Activated naive CD4-positive, alpha-beta T cell treated with anti-CD3 and anti-CD28 coated beads for 36 hours (primary cell): Measurements from ENCODE around the gene TMEM184B. TPM values are rescaled to one million over a fixed set of nuclear protein-coding genes. Genes with fewer than 3 reads are reported as not detected.

ENCODE experiments used
- CTCF ChIA-PET: fragments of 350-600 bp; sonication (Branson Sonifier 250); formaldehyde crosslinking; loops from one replicate; lab custom pipeline; 2021; ENCODE audit warnings: antibody characterized with exemption; lab: Charles Lee
- DNase-seq: peaks from one replicate; pipeline ENCODE4 v3.0.0-alpha.2; 2020
- H3K27ac Mint-ChIP-seq: one replicate; pipeline ENCODE4 v1.8.0; 2021; ENCODE audit warnings: mild to moderate bottlenecking, mixed read lengths
- H3K27me3 Mint-ChIP-seq: one replicate; pipeline ENCODE4 v1.8.0; 2021; ENCODE audit warnings: low read depth, mixed read lengths
- H3K36me3 Mint-ChIP-seq: one replicate; pipeline ENCODE4 v1.8.0; 2021; ENCODE audit warnings: low read depth, mixed read lengths
- H3K4me1 Mint-ChIP-seq: one replicate; pipeline ENCODE4 v1.8.0; 2021; ENCODE audit warnings: low read depth, mixed read lengths
- H3K4me3 Mint-ChIP-seq: one replicate; pipeline ENCODE4 v1.8.0; 2021; ENCODE audit warnings: mild to moderate bottlenecking, moderate library complexity, mixed read lengths
- H3K9me3 Mint-ChIP-seq: one replicate; pipeline ENCODE4 v1.8.0; 2021; ENCODE audit warnings: mixed read lengths
- intact Hi-C: fragments of 100-400 bp; cut with micrococcal nuclease; formaldehyde crosslinking; loops from one replicate; pipeline ENCODE4 v1.15.1; 2023
- total RNA-seq, 2 experiments: library from RNA; stranded (reverse); gene quantifications; one replicate each; pipeline ENCODE4 v1.2.3, GENCODE V29; 2021

TMEM184B gene
- total RNA-seq, 2 experiments from 2014 or later = 15.0 to 15.3 TPM

DNA sequence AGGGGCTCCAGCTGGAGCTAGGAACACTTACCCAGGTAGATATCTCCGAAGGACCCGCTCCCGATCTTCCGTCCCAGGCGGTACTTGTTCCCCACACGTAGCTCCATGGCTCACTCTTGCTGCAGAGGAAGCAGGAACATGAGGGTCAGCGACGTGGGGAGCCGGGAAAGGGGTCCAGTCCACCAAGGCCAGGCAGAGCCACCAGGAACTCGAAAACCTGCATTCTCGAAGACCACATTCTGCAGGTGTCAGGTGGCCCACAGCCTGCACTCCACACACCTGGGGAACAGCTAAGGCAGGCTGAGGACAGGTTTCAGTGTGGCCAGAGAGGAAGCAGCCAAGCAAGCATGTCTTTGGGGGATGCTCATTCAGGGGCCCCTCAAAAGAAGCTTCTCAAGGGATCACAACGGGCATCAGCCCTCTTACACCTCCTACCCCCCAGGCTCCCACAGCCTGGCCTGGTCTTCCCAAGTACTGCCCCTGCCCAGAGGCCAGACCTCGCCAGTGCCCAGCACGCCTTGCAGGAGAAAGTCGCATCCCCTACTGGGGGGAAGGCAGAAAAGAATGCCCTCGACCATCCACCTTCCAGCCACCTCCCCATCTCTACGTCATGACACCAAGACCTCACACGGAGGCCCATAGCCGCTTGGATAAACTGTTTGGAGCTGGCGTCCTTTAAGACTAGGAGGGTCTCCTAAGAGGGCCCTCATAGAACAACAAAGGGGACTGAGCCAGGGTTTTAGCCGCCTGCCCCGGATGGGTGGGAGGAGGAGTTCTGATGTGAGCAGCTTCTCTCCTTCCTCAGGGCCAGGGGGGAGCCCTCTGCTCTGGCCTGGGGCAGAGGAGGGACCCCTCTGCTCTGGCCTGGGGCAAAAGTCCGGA is 41.5 kb upstream of the TMEM184B start:
- H3K36me3 Mint-ChIP-seq = peaks cover 8% of the 10 kb centered on the region
- H3K4me1 Mint-ChIP-seq = peaks cover 57% of the 10 kb centered on the region
- H3K27me3 Mint-ChIP-seq = no peaks in the 10 kb centered on the region
- peak overlapping the region; percentile 90 for H3K4me3 Mint-ChIP-seq
- H3K9me3 Mint-ChIP-seq = no peaks in the 10 kb centered on the region
- CTCF ChIA-PET = no interaction called here
- intact Hi-C loops = no loop called here
- peak overlapping the region; percentile 30 for H3K27ac Mint-ChIP-seq
- no peak for DNase-seq

GRCh38 chr22:38313384-38313955 is 40.7 kb upstream of the TMEM184B start:
- no peaks in the 10 kb centered on the region for H3K27me3 Mint-ChIP-seq
- H3K4me3 Mint-ChIP-seq = no peak overlapping the region
- peak overlapping the region; percentile 64 for H3K27ac Mint-ChIP-seq
- intact Hi-C loops = no loop called here
- CTCF ChIA-PET = no interaction called here
- H3K4me1 Mint-ChIP-seq = peaks cover 59% of the 10 kb centered on the region
- H3K9me3 Mint-ChIP-seq = no peaks in the 10 kb centered on the region
- peak; percentile 60 for DNase-seq
- H3K36me3 Mint-ChIP-seq = peaks cover 9% of the 10 kb centered on the region

- intact Hi-C loops = no loop called here
- Mint-ChIP-seq H3K4me1 (peaks cover 56% of the 10 kb centered on the region), H3K9me3 (no peaks in the 10 kb centered on the region), H3K27ac (peak overlapping the region; percentile 70), H3K4me3 (no peak overlapping the region), H3K27me3 (no peaks in the 10 kb centered on the region), H3K36me3 (peaks cover 10% of the 10 kb centered on the region)
- no peak for DNase-seq
- CTCF ChIA-PET = no interaction called here
These were observed 39.5 kb upstream of the TMEM184B start for GRCh38 chr22:38312261-38312800.

DNA sequence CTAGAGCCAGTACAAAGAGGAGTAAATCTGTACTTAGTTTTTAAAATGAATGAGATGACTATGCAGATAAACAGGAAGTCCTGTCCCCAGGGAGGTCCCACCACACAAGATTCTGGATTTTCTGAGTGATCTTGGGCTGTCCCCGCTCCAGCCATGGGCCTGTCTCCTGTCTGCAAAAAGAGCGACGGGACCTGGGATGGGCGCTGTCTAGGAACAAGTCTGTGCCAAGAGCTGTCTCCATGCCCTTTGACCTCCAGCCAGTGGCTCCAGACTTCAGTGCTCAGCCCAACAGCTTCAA is 38.5 kb upstream of the TMEM184B start:
- peak overlapping the region; percentile 70 for H3K27ac Mint-ChIP-seq
- peaks cover 64% of the 10 kb centered on the region for H3K4me1 Mint-ChIP-seq
- DNase-seq = no peak
- CTCF ChIA-PET = interaction anchor here (0.9 kb wide), 1 partner anchor 10 kb away, joined by 3 read pairs; no protein-coding TSS in a partner anchor
- no peaks in the 10 kb centered on the region for H3K9me3 Mint-ChIP-seq
- intact Hi-C loops = no loop called here
- no peak overlapping the region for H3K4me3 Mint-ChIP-seq
- peaks cover 9% of the 10 kb centered on the region for H3K36me3 Mint-ChIP-seq
- no peaks in the 10 kb centered on the region for H3K27me3 Mint-ChIP-seq

GRCh38 chr22:38310518-38311322 is 37.9 kb upstream of the TMEM184B start:
- H3K27ac Mint-ChIP-seq = peak overlapping the region; percentile 70
- no peaks in the 10 kb centered on the region for H3K27me3 Mint-ChIP-seq
- peaks cover 9% of the 10 kb centered on the region for H3K36me3 Mint-ChIP-seq
- CTCF ChIA-PET = interaction anchor here (0.9 kb wide), 1 partner anchor 9 kb away, joined by 3 read pairs; no protein-coding TSS in a partner anchor
- H3K9me3 Mint-ChIP-seq = no peaks in the 10 kb centered on the region
- intact Hi-C loops = no loop called here
- H3K4me1 Mint-ChIP-seq = peaks cover 66% of the 10 kb centered on the region
- H3K4me3 Mint-ChIP-seq = no peak overlapping the region
- DNase-seq = no peak

GRCh38 chr22:38309614-38310517 is 37.1 kb upstream of the TMEM184B start:
- Mint-ChIP-seq H3K27me3 (no peaks in the 10 kb centered on the region), H3K27ac (no peak overlapping the region), H3K9me3 (no peaks in the 10 kb centered on the region), H3K4me3 (no peak overlapping the region), H3K36me3 (peaks cover 11% of the 10 kb centered on the region), H3K4me1 (peaks cover 65% of the 10 kb centered on the region)
- intact Hi-C loops = no loop called here
- DNase-seq = no peak
- CTCF ChIA-PET = no interaction called here

- Mint-ChIP-seq H3K36me3 (peaks cover 14% of the 10 kb centered on the region), H3K27me3 (no peaks in the 10 kb centered on the region), H3K27ac (peak overlapping the region; percentile 21), H3K9me3 (no peaks in the 10 kb centered on the region), H3K4me1 (peaks cover 64% of the 10 kb centered on the region), H3K4me3 (no peak overlapping the region)
- CTCF ChIA-PET = no interaction called here
- DNase-seq = no peak
- intact Hi-C loops = no loop called here
These were observed 36.1 kb upstream of the TMEM184B start for GRCh38 chr22:38308791-38309498.

- H3K27ac Mint-ChIP-seq = peak overlapping the region; percentile 90
- peak; percentile 70 for DNase-seq
- CTCF ChIA-PET = no interaction called here
- H3K4me1 Mint-ChIP-seq = peaks cover 37% of the 10 kb centered on the region
- intact Hi-C loops = loop anchor here (1.0 kb wide), 1 partner anchor 11 kb away; no protein-coding TSS in a partner anchor
- H3K4me3 Mint-ChIP-seq = no peak overlapping the region
- no peaks in the 10 kb centered on the region for H3K9me3 Mint-ChIP-seq
- no peaks in the 10 kb centered on the region for H3K27me3 Mint-ChIP-seq
- H3K36me3 Mint-ChIP-seq = peaks cover 19% of the 10 kb centered on the region
These were observed 33.0 kb upstream of the TMEM184B start for GRCh38 chr22:38305471-38306448.

DNA sequence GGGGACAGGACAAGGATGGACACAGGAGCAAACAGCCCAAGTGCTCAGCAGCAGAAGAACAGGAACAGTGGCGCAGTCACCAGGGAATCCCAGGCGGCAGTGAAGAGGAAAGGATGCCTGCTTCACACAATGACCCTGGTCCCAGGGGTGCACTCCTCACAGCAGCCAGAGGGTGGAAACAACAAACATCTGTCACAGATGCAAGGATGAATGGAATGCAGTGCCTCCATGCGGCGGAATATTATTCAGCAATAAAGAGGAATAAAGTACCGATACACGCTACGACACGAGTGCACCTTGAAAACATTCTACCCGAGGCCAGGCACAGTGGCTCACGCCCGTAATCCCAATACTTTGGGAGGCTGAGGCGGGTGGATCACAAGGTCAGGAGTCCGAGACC is 31.7 kb upstream of the TMEM184B start:
- Mint-ChIP-seq H3K4me3 (no peak overlapping the region), H3K27ac (no peak overlapping the region), H3K36me3 (peaks cover 22% of the 10 kb centered on the region), H3K4me1 (peaks cover 35% of the 10 kb centered on the region), H3K27me3 (no peaks in the 10 kb centered on the region), H3K9me3 (no peaks in the 10 kb centered on the region)
- intact Hi-C loops = no loop called here
- no peak for DNase-seq
- CTCF ChIA-PET = no interaction called here

DNA sequence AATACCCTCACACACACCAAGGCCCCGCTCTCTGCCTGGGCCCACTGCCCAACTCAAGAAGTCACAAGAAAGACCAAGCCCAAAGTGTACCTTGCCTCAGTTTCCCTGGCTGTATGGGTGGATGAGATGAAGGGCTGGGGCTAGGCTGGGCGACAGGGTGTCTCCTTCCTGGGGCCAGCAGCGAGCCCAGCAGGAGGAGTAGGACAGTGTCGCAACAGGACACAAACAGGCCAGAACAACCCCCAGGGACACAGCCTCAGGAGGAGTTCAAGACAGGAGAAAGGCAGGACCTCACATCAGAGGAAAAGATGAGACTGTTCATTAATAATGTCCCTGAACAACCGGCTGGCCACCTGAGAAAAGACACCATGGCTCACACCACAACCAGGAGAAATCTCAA is 31.2 kb upstream of the TMEM184B start:
- CTCF ChIA-PET = interaction anchor here (1.5 kb wide), 1 partner anchor 252 kb away, joined by 4 read pairs; no protein-coding TSS in a partner anchor
- Mint-ChIP-seq H3K27me3 (no peaks in the 10 kb centered on the region), H3K27ac (no peak overlapping the region), H3K9me3 (no peaks in the 10 kb centered on the region), H3K4me1 (peaks cover 34% of the 10 kb centered on the region), H3K36me3 (peaks cover 22% of the 10 kb centered on the region), H3K4me3 (no peak overlapping the region)
- intact Hi-C loops = no loop called here
- no peak for DNase-seq
